Measurements from ENCODE around the gene AKAP1.

AKAP1 gene

DNA sequence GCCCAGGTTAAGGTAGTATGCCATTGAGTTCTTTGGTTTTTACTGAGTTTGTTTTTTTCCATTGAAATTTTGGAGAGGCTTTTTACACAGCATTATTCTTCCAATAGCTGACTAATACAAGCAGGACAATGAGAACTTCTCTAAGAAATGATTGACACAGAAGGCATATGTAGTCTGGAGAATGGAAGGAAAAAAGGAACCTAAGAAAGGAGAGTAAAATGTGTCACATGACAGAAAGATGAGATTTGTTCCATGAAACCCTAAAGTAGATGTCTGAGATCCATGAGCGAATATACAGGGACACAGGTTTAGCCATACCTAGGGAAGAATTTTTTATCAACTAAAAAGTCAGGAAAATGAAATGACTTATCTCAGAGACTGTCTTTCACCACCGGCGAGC, 80.7 kb downstream of the AKAP1 start:
- TF ChIP-seq, protein P1, sequence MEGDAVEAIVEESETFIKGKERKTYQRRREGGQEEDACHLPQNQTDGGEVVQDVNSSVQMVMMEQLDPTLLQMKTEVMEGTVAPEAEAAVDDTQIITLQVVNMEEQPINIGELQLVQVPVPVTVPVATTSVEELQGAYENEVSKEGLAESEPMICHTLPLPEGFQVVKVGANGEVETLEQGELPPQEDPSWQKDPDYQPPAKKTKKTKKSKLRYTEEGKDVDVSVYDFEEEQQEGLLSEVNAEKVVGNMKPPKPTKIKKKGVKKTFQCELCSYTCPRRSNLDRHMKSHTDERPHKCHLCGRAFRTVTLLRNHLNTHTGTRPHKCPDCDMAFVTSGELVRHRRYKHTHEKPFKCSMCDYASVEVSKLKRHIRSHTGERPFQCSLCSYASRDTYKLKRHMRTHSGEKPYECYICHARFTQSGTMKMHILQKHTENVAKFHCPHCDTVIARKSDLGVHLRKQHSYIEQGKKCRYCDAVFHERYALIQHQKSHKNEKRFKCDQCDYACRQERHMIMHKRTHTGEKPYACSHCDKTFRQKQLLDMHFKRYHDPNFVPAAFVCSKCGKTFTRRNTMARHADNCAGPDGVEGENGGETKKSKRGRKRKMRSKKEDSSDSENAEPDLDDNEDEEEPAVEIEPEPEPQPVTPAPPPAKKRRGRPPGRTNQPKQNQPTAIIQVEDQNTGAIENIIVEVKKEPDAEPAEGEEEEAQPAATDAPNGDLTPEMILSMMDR (conservative IDR thresholded peaks at IDR 0.05; ENCODE audit: control insufficient read depth, insufficient read depth, low read depth, low read length), result no peak
- no peak overlapping the region for H3K4me3 ChIP-seq (ENCODE audit: control insufficient read depth, low read depth, low read length)
- no peak for DNase-seq (ENCODE audit: low read depth)

DNA sequence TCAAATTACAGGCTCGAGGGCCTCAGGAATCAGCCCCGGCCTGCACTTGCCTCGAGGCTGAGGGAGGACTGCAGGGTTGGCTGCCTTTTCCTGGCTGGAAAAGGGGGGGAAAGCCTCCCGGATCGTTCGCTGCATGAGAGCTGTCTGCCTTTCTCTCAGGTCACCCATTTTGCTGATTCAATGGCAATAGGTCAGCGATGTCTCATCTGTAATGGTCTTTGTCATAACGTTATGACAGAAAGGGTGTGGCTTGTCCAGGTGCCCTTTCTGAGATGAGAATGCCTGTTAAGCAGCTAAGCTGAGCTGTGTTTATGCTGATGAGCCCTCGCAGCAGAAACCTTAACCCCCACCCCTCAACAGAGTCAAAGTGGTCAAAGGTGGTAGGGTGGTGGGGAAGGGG, 81.8 kb downstream of the AKAP1 start:
- H3K4me3 ChIP-seq (ENCODE audit: control insufficient read depth, low read depth, low read length), result no peak overlapping the region
- DNase-seq (ENCODE audit: low read depth), result no peak
- TF ChIP-seq, protein P1 (conservative IDR thresholded peaks at IDR 0.05; ENCODE audit: control insufficient read depth, insufficient read depth, low read depth, low read length), result no peak

DNA sequence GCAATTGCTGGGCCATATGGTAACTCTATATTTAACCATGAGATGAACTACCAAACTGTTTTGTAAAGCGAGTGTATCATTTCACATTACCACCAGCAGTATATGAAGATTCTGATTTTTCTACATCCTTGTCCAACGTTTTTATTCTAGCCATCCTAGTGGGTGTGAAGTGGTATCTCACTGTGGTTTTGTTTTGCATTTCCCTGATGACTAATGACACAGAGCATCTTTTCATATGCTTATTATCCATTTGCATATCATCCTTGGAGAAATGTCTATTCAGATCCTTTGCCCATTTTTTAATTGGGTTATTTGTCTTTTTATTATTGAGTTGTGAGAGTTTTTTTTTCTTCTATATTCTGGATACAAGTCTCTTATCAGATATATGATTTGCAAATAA, 83.6 kb downstream of the AKAP1 start:
- H3K4me3 ChIP-seq (ENCODE audit: control insufficient read depth, low read depth, low read length), result no peak overlapping the region
- no peak for DNase-seq (ENCODE audit: low read depth)
- TF ChIP-seq, protein P1 (conservative IDR thresholded peaks at IDR 0.05; ENCODE audit: control insufficient read depth, insufficient read depth, low read depth, low read length), result no peak

DNA sequence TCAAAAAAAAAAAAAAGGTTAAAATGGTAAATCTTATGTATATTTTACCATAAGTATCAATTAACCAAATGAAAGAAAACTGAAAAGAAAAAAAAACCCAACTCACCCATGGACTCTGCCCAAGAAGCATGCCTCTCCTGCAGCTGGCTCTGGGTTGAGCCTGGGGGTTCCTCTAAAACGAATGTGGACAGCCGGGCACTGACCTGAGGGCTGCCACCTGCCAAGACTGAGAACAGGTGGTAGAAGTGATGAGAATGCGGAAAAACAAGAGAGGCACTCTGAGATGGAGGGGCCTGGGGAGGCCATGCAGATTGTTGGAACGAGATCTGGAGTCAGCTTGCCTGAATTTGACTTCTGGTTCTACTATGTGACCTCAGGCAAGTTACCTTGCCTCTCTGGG, 85.8 kb downstream of the AKAP1 start:
- TF ChIP-seq, protein P1 (conservative IDR thresholded peaks at IDR 0.05; ENCODE audit: control insufficient read depth, insufficient read depth, low read depth, low read length), result no peak
- no peak for DNase-seq (ENCODE audit: low read depth)
- H3K4me3 ChIP-seq (ENCODE audit: control insufficient read depth, low read depth, low read length), result no peak overlapping the region
